ENCODE data around the gene TNNI2.

TNNI2 gene

DNA sequence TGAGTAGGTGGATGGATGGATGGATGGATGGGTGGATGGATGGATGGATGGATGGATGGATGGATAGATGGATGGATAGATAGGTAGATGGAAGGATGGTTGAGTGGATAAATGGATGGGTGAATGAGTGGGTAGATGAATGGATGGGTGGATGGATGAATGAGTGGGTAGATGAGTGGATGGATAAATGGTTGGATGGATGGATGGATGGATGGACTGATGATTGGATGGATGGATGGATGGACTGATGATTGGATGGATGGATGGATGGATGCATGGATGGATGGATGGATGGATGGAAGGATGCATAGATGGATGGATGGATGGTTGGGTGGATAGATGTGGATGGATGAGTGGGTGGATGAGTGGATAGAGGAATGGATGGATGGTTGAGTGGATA is 17.2 kb upstream of the TNNI2 start:
- H3K4me3 ChIP-seq (ENCODE audit: low read length) = no peak overlapping the region
- DNase-seq (ENCODE audit: low read depth, low spot score) = no peak
- H3K4me1 ChIP-seq (ENCODE audit: control insufficient read depth, insufficient read depth, low read length) = no peaks in the 10 kb centered on the region; the same call in 1 of the 2 replicates
- H3K9me3 ChIP-seq (ENCODE audit: control insufficient read depth, insufficient read depth, low read length) = no peaks in the 10 kb centered on the region
- H3K27me3 ChIP-seq (ENCODE audit: control insufficient read depth, insufficient read depth, low read length) = no peaks in the 10 kb centered on the region
- no peak overlapping the region for H3K27ac ChIP-seq (ENCODE audit: low read length)
- H3K36me3 ChIP-seq (ENCODE audit: control insufficient read depth, insufficient read depth, low read length) = peaks cover 2% of the 10 kb centered on the region; the same call in 1 of the 2 replicates

DNA sequence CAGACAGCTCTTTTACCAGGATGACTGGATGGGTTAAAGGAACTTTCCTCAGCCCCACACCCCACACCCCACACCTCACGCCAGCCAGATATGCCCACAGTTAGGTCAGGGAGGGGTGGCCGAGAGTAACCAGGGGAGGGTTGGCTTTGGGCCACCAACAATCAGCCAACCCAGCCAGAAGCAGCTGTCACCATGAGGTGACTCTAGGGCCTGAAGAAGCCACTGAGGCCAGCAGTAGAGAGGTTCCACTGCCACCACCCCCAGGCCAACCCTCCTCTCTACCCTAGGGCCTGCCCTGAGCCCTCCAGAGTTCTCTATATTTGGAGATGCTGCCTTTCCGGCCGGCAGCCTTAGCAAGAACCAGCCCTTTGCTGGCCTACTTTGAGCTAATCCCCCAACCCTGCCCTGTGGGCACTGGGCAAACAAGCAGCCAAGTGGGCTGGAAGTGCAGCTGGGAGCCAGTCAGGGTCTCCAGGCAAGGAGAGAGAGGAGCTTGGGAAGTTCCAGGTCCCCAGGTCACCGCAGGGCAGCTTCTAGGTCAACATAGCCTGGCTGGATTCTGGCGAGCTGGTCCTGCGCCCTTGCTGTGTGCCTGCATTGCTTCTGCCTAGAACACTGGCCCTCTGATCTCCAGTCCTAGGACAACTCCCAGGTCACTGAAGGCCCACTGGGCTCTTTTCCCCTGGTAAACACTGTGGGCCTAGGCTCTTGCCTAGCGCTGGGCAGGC is 16.0 kb upstream of the TNNI2 start:
- H3K27me3 ChIP-seq (ENCODE audit: control insufficient read depth, insufficient read depth, low read length) = no peaks in the 10 kb centered on the region
- H3K4me1 ChIP-seq (ENCODE audit: control insufficient read depth, insufficient read depth, low read length) = no peaks in the 10 kb centered on the region; the same call in 1 of the 2 replicates
- DNase-seq (ENCODE audit: low read depth, low spot score) = no peak
- no peak overlapping the region for H3K4me3 ChIP-seq (ENCODE audit: low read length)
- no CpG with 5 or more reads among the region's 8 CpGs for WGBS (ENCODE audit: insufficient coverage, insufficient read length)
- no peaks in the 10 kb centered on the region for H3K9me3 ChIP-seq (ENCODE audit: control insufficient read depth, insufficient read depth, low read length)
- no peak overlapping the region for H3K27ac ChIP-seq (ENCODE audit: low read length)
- H3K36me3 ChIP-seq (ENCODE audit: control insufficient read depth, insufficient read depth, low read length) = peaks cover 2% of the 10 kb centered on the region; the same call in 1 of the 2 replicates

- no peaks in the 10 kb centered on the region for H3K9me3 ChIP-seq (ENCODE audit: control insufficient read depth, insufficient read depth, low read length)
- H3K4me1 ChIP-seq (ENCODE audit: control insufficient read depth, insufficient read depth, low read length) = no peaks in the 10 kb centered on the region; the same call in 1 of the 2 replicates
- peaks cover 2% of the 10 kb centered on the region; the same call in 1 of the 2 replicates for H3K36me3 ChIP-seq (ENCODE audit: control insufficient read depth, insufficient read depth, low read length)
- no peaks in the 10 kb centered on the region for H3K27me3 ChIP-seq (ENCODE audit: control insufficient read depth, insufficient read depth, low read length)
- no peak overlapping the region for H3K27ac ChIP-seq (ENCODE audit: low read length)
- no peak for DNase-seq (ENCODE audit: low read depth, low spot score)
- no peak overlapping the region for H3K4me3 ChIP-seq (ENCODE audit: low read length)
- WGBS (ENCODE audit: insufficient coverage, insufficient read length) = no CpG with 5 or more reads among the region's 19 CpGs
These were observed 15.2 kb upstream of the TNNI2 start for GRCh38 chr11:1823376-1824220.

DNA sequence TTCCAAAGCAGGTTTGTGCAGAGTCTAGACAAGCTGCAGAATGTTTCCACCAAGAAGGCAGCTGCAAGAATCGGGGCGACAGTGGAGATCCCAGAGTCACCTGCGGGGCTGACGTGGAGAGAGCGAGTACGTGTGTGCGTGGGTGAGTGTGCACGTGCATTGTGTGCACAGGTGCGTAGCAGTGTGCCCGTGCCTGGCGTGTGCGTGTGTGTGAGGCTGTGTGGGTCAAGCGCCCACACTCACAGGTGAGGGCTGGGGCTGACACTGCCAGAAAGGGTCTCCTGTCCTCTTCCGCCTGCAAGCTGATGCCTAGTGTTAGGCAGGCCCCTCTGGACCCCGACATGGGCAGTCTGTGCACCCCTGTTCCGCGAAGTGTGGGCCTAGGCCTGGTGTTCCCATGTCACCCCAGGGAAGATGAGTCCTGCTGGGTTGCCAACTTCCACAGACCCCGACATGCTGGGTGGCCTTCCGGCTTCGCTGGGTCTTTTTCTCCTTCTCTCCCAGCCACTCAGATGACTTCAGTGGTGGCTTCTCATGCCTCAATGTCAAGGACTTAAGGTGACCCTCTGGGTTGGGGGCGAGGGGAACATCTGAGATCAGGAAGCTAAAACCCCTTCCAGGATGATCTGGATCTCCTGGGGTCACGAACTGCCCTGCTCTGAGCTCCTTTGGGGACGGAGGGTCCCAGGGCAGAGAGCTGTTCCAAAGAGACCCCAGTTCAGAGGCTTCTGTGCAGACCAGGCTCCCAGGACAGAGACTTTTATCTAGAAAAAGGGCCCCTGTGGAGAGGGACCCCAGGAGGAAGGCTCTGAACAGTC is 14.4 kb upstream of the TNNI2 start:
- H3K4me3 ChIP-seq (ENCODE audit: low read length) = no peak overlapping the region

GRCh38 chr11:1825039-1825740 is 13.6 kb upstream of the TNNI2 start:
- Histone ChIP-seq H3K9me3 (ENCODE audit: control insufficient read depth, insufficient read depth, low read length) (no peaks in the 10 kb centered on the region), H3K36me3 (ENCODE audit: control insufficient read depth, insufficient read depth, low read length) (peaks cover 2% of the 10 kb centered on the region; the same call in 1 of the 2 replicates), H3K27me3 (ENCODE audit: control insufficient read depth, insufficient read depth, low read length) (no peaks in the 10 kb centered on the region), H3K27ac (ENCODE audit: low read length) (no peak overlapping the region), H3K4me1 (ENCODE audit: control insufficient read depth, insufficient read depth, low read length) (no peaks in the 10 kb centered on the region; the same call in 1 of the 2 replicates), H3K4me3 (ENCODE audit: low read length) (no peak overlapping the region)
- peak; percentile 71 for DNase-seq (ENCODE audit: low read depth, low spot score)
- WGBS (ENCODE audit: insufficient coverage, insufficient read length) = no CpG with 5 or more reads among the region's 26 CpGs

More for the DNA sequence above, 14.4 kb upstream of the TNNI2 start:
- peaks cover 2% of the 10 kb centered on the region; the same call in 1 of the 2 replicates for H3K36me3 ChIP-seq (ENCODE audit: control insufficient read depth, insufficient read depth, low read length)
- no peak overlapping the region for H3K27ac ChIP-seq (ENCODE audit: low read length)
- H3K9me3 ChIP-seq (ENCODE audit: control insufficient read depth, insufficient read depth, low read length) = no peaks in the 10 kb centered on the region
- no peak for DNase-seq (ENCODE audit: low read depth, low spot score)
- no CpG with 5 or more reads among the region's 23 CpGs for WGBS (ENCODE audit: insufficient coverage, insufficient read length)
- no peaks in the 10 kb centered on the region; the same call in 1 of the 2 replicates for H3K4me1 ChIP-seq (ENCODE audit: control insufficient read depth, insufficient read depth, low read length)
- H3K27me3 ChIP-seq (ENCODE audit: control insufficient read depth, insufficient read depth, low read length) = no peaks in the 10 kb centered on the region

- WGBS (ENCODE audit: insufficient coverage, insufficient read length) = no CpG with 5 or more reads among the region's 33 CpGs
- Histone ChIP-seq H3K27me3 (ENCODE audit: control insufficient read depth, insufficient read depth, low read length) (no peaks in the 10 kb centered on the region), H3K36me3 (ENCODE audit: control insufficient read depth, insufficient read depth, low read length) (peaks cover 2% of the 10 kb centered on the region; the same call in 1 of the 2 replicates), H3K4me3 (ENCODE audit: low read length) (no peak overlapping the region), H3K27ac (ENCODE audit: low read length) (no peak overlapping the region), H3K4me1 (ENCODE audit: control insufficient read depth, insufficient read depth, low read length) (no peaks in the 10 kb centered on the region; the same call in 1 of the 2 replicates), H3K9me3 (ENCODE audit: control insufficient read depth, insufficient read depth, low read length) (no peaks in the 10 kb centered on the region)
- DNase-seq (ENCODE audit: low read depth, low spot score) = no peak
These were observed 12.9 kb upstream of the TNNI2 start for GRCh38 chr11:1825785-1826451.

DNA sequence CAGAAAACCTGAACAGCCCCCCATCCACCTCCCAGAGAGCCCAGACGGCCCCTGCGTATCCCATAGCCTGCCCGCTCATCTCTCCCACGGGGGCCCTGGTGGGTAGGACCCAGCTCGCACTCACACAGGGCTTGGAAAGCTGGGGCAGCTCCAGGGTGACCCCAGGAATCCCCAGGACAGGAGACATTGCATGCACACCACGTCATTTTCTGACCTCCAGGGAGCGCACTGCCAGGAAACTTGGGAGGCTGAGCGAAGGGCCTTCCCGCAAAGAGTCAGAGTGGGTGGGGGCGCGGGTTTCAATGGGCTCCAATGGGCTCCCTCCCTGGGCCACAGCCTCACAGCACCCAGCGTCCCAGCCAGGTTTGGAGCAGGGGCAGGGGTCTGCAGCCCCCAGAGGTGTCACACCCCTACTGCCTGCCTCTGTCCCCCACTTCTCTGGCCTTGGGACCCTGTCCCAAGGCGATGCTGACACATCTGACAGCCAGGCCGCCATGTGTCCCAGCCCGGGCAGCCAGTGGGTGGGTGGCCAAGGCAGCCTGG is 12.2 kb upstream of the TNNI2 start:
- no CpG with 5 or more reads among the region's 15 CpGs for WGBS (ENCODE audit: insufficient coverage, insufficient read length)
- Histone ChIP-seq H3K27ac (ENCODE audit: low read length) (no peak overlapping the region), H3K27me3 (ENCODE audit: control insufficient read depth, insufficient read depth, low read length) (no peaks in the 10 kb centered on the region), H3K9me3 (ENCODE audit: control insufficient read depth, insufficient read depth, low read length) (no peaks in the 10 kb centered on the region), H3K4me1 (ENCODE audit: control insufficient read depth, insufficient read depth, low read length) (no peaks in the 10 kb centered on the region; the same call in 1 of the 2 replicates), H3K4me3 (ENCODE audit: low read length) (no peak overlapping the region), H3K36me3 (ENCODE audit: control insufficient read depth, insufficient read depth, low read length) (peaks cover 2% of the 10 kb centered on the region; the same call in 1 of the 2 replicates)
- no peak for DNase-seq (ENCODE audit: low read depth, low spot score)

GRCh38 chr11:1827095-1827813 is 11.5 kb upstream of the TNNI2 start:
- Histone ChIP-seq H3K27ac (ENCODE audit: low read length) (no peak overlapping the region), H3K36me3 (ENCODE audit: control insufficient read depth, insufficient read depth, low read length) (peaks cover 2% of the 10 kb centered on the region; the same call in 1 of the 2 replicates), H3K4me1 (ENCODE audit: control insufficient read depth, insufficient read depth, low read length) (no peaks in the 10 kb centered on the region; the same call in 1 of the 2 replicates), H3K27me3 (ENCODE audit: control insufficient read depth, insufficient read depth, low read length) (no peaks in the 10 kb centered on the region), H3K4me3 (ENCODE audit: low read length) (no peak overlapping the region), H3K9me3 (ENCODE audit: control insufficient read depth, insufficient read depth, low read length) (no peaks in the 10 kb centered on the region)
- no peak for DNase-seq (ENCODE audit: low read depth, low spot score)
- no CpG with 5 or more reads among the region's 27 CpGs for WGBS (ENCODE audit: insufficient coverage, insufficient read length)

DNA sequence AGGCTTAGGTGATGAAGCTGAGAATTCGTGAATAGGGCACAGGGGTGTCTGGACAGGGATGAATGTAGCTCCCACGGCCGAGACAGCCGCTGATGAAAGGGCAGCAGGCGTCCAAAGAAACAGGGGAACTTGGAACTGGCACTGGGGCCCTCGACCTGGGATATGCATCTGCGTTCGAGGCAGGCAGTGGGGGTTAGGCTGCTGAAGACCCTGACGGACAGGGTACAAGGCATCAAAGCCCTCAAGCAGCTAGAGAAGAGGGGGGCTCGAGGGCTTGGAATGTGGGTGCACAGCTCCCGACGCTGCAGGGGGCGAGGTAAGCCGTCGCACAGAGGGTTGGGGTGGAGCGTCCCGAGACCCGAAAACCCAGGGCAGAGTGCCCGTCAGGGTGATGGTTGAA is 10.8 kb upstream of the TNNI2 start:
- Histone ChIP-seq H3K27ac (ENCODE audit: low read length) (no peak overlapping the region), H3K27me3 (ENCODE audit: control insufficient read depth, insufficient read depth, low read length) (no peaks in the 10 kb centered on the region), H3K4me1 (ENCODE audit: control insufficient read depth, insufficient read depth, low read length) (no peaks in the 10 kb centered on the region; the same call in 1 of the 2 replicates), H3K9me3 (ENCODE audit: control insufficient read depth, insufficient read depth, low read length) (no peaks in the 10 kb centered on the region), H3K4me3 (ENCODE audit: low read length) (no peak overlapping the region), H3K36me3 (ENCODE audit: control insufficient read depth, insufficient read depth, low read length) (peaks cover 2% of the 10 kb centered on the region; the same call in 1 of the 2 replicates)
- no peak for DNase-seq (ENCODE audit: low read depth, low spot score)
- no CpG with 5 or more reads among the region's 19 CpGs for WGBS (ENCODE audit: insufficient coverage, insufficient read length)
